Measurements from ENCODE around the gene MED27.
"Not testable (repeated sequence)": the region's sequence is repeated elsewhere in the genome, so short reads cannot be mapped to it uniquely, and the experiment has no call there.

Gene MED27

GRCh38 chr9:132012704-132013357 lies 66.8 kb downstream of the MED27 start:
- TF ChIP-seq GABPA (IDR thresholded peaks at IDR 0.05; ENCODE audit: low read depth) (no peak), SPI1 (IDR thresholded peaks at IDR 0.05; ENCODE audit: borderline replicate concordance, low read depth) (no peak), CTCF (IDR thresholded peaks at IDR 0.05; ENCODE audit: insufficient read depth, low read length) (no peak), POLR2AphosphoS5 (IDR thresholded peaks at IDR 0.05; ENCODE audit: low read depth) (no peak), REST (IDR thresholded peaks at IDR 0.05; ENCODE audit: insufficient replicate concordance, low read depth) (no peak)
- DNase-seq (ENCODE audit: low read depth in 1 of 2, low spot score in 1 of 2): no peak
- Histone ChIP-seq H3K27ac (replicated peaks) (no peak overlapping the region), H3K4me3 (replicated peaks; ENCODE audit: insufficient read depth, low read length) (no peak overlapping the region), H3K27me3 (ENCODE audit: insufficient read depth, poor library complexity, severe bottlenecking) (no peaks in the 10 kb centered on the region)

- no peak overlapping the region for H3K4me3 ChIP-seq (replicated peaks; ENCODE audit: insufficient read depth, low read length)
- H3K27ac ChIP-seq (replicated peaks): no peak overlapping the region
- no peaks in the 10 kb centered on the region for H3K27me3 ChIP-seq (ENCODE audit: insufficient read depth, poor library complexity, severe bottlenecking)
- TF ChIP-seq SPI1 (IDR thresholded peaks at IDR 0.05; ENCODE audit: borderline replicate concordance, low read depth): no peak
- TF ChIP-seq CTCF (IDR thresholded peaks at IDR 0.05; ENCODE audit: insufficient read depth, low read length): no peak
- TF ChIP-seq REST (IDR thresholded peaks at IDR 0.05; ENCODE audit: insufficient replicate concordance, low read depth): no peak
- no peak for TF ChIP-seq GABPA (IDR thresholded peaks at IDR 0.05; ENCODE audit: low read depth)
- TF ChIP-seq POLR2AphosphoS5 (IDR thresholded peaks at IDR 0.05; ENCODE audit: low read depth): no peak
- no peak for DNase-seq (ENCODE audit: low read depth in 1 of 2, low spot score in 1 of 2)
Measured at GRCh38 chr9:132011896-132012295, 67.8 kb downstream of the MED27 start.

GRCh38 chr9:132011309-132011708 lies 68.4 kb downstream of the MED27 start:
- TF ChIP-seq CTCF (IDR thresholded peaks at IDR 0.05; ENCODE audit: insufficient read depth, low read length): no peak
- TF ChIP-seq SPI1 (IDR thresholded peaks at IDR 0.05; ENCODE audit: borderline replicate concordance, low read depth): no peak
- TF ChIP-seq POLR2AphosphoS5 (IDR thresholded peaks at IDR 0.05; ENCODE audit: low read depth): no peak
- no peak for TF ChIP-seq GABPA (IDR thresholded peaks at IDR 0.05; ENCODE audit: low read depth)
- Histone ChIP-seq H3K4me3 (replicated peaks; ENCODE audit: insufficient read depth, low read length) (no peak overlapping the region), H3K27ac (replicated peaks) (no peak overlapping the region), H3K27me3 (ENCODE audit: insufficient read depth, poor library complexity, severe bottlenecking) (no peaks in the 10 kb centered on the region)
- DNase-seq (ENCODE audit: low read depth in 1 of 2, low spot score in 1 of 2): no peak

GRCh38 chr9:132010201-132010600 lies 69.5 kb downstream of the MED27 start:
- not testable (repeated sequence) for H3K4me3 ChIP-seq (replicated peaks; ENCODE audit: insufficient read depth, low read length); H3K27me3 ChIP-seq (ENCODE audit: insufficient read depth, poor library complexity, severe bottlenecking); DNase-seq (ENCODE audit: low read depth in 1 of 2, low spot score in 1 of 2); H3K27ac ChIP-seq (replicated peaks)

All from HL-60 (cell line).